GM18873 (cell line): ENCODE results near the gene MCUB.

Source experiments
- ATAC-seq: cut with Tn5 transposase; IDR thresholded peaks from one replicate; pipeline ENCODE4 v1.9.1; 2021; ENCODE audit warnings: mild to moderate bottlenecking, moderate library complexity, moderate number of reproducible peaks; ENCODE audit not compliant: unreplicated experiment, low FRiP score

MCUB gene

GRCh38 chr4:109622626-109623025 lies 62.6 kb downstream of the MCUB start:
- ATAC-seq = no peak

GRCh38 chr4:109624536-109624935 lies 64.5 kb downstream of the MCUB start:
- ATAC-seq = no peak

- ATAC-seq = no peak
Observed at GRCh38 chr4:109627361-109627760, 67.3 kb downstream of the MCUB start.

- no peak for ATAC-seq
Observed at GRCh38 chr4:109629775-109630174, 69.7 kb downstream of the MCUB start.

DNA sequence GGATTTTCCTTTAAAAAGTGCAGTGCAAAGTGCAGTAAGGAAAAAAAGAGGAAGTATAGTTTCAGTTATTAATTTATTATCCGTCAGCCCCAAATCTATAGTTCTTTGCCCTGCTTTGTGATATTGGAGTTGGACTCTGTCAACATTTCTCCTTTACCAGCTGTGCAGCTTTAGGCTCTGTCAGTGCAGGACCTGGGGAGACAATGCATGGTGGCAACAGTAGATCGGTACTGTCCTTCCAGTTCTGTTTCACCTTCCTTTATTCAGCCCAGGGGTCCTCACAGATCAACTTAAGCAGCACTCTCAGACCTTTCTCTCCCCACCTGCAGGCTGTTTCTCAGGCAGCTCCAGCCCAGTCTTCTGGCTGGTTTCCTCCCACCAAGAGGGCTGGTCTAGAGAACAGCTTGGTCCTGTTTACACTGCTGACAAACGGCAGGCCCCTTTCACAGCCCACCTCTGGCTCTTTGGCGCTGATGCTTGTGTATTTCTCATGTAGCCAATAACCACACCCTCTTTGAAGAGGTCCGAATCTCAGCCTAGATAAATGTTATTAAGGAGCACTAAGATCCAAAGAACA lies 71.6 kb downstream of the MCUB start:
- ATAC-seq = no peak

DNA sequence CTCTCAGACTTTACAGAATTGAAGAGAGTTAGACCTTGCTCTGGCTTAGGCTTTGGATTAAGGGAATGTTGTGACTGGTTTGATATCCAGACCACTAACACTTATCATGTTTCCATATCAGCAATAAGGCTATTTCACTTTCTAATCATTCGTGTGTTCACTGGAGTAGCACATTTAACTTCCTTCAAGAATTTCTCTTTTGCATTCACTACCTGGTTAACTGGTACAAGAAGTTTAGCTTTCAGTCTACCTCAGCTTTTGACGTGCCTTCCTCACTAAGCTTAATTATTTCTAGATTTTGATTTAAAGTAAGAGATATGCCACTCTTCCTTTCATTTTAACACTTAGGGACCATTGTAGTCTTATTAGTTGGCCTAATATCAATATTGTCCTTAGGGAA lies 80.6 kb downstream of the MCUB start:
- no peak for ATAC-seq

GRCh38 chr4:109645874-109646710 lies 86.0 kb downstream of the MCUB start:
- ATAC-seq = no peak

DNA sequence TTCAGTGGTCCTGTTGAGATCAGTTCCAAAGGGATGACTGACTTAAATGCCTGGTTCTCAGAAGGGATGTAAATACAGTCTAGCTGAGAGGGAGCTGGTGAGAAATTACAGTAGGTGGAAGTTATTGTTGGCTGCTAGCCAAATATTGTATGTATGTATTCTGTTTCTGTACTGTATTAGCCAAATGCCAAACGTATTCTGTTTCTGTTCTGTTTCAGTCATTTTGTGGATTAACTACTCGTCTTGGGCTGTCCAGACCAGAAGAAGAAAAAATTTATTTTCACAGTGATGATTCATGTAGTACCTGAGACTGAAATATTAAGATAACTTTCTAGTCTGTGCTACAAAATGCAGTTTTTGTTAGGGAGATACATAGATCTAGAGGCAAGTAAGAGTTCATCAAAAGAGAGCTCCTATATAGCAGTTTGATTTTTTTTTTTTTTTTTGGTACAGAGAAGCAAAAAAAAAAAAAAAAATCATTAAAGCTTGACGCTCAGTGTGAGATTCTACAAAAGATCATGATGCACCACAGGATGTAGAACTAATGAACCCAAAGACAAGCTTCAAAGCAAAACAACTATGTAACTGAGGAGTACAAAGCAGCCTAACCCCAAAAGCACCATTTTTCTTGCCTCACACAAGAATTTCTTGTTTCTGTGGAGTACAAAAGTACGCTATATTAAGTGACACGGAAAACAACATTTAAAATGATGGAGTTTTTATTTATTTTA lies 88.4 kb downstream of the MCUB start:
- ATAC-seq = no peak

- no peak for ATAC-seq
Observed at GRCh38 chr4:109648997-109649575, 89.0 kb downstream of the MCUB start.

DNA sequence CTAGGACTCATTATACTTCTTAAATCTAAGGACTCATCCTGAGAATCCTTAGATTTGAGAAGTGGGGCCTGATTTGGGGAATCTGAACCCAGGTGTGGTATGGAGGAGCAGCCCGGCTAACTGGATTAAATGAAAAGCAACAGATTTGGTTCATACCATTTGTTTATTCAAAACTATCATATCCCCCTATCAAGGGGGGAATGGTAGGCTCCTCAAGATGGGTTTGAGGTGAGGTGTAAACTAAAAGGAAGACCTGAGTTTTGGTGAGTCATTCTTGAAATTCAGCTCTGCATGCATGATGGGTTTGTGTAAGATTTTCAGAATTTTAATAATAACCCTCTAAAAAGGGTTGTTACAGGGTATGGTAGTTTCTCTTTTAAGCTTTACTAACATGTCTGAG lies 89.8 kb downstream of the MCUB start:
- ATAC-seq = peak; percentile 86

GRCh38 chr4:109655396-109655795 lies 95.3 kb downstream of the MCUB start:
- no peak for ATAC-seq

- ATAC-seq = no peak
Observed at GRCh38 chr4:109657854-109658418, 97.9 kb downstream of the MCUB start.

- no peak for ATAC-seq
Observed at GRCh38 chr4:109658871-109659410, 98.9 kb downstream of the MCUB start.

- ATAC-seq = no peak
Observed at GRCh38 chr4:109662116-109662515, 102.1 kb downstream of the MCUB start.

- ATAC-seq = no peak
Observed at GRCh38 chr4:109662771-109663170, 102.7 kb downstream of the MCUB start.

- no peak for ATAC-seq
Observed at GRCh38 chr4:109665783-109666485, 105.9 kb downstream of the MCUB start.

DNA sequence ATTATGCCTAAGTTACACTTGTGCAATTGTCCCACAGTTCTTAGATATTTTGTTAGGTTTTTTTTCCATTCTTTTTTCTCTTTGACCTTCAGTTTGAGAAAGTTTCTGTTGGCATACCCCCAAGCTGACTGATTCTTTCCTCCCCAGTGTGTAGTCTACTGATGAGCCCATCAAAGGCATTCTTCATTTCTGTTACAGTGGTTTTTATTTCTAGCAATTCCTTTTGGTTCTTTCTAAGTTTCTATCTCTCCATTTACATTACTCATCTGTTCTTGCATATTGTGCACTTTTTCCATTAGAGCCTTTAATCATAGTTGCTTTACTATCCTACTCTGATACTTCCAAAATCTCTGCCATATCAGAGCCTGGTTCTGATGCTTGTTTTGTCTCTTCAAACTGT lies 111.3 kb downstream of the MCUB start:
- no peak for ATAC-seq

DNA sequence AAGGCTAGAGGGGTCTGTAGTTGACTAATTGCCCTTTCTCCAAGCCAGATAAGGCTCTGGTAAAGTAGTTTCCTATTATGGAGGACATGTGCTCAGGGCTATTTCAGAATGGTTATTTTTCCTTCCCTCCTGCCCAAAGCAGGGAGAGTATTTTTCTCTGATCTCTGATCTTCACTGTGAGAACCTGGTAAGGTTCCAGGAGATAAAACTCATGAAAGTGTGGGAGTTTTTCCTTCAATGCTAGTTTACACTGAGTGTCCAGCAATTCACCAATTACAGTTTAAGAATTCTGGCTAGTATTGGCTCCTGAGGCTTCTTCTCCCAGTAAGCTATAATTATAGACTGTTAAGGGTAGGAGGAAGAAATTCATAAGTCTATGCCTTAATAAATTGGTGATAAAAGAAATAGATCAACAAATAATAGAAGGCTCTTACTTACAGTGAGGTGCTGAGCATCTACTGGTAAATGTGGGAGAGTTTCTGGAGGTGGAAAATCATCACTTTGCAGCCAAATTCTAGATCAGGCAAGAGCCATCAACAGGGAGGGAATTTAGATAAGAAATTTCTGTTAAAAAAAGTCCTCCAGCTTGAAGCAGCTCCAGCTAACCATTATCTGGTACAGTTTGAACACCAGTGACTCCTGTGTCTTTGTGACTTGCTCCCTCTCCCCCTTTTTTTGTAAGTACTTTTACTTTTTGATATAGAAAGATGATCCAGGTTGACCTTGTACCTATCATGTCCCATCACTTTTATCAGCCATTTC lies 112.3 kb downstream of the MCUB start:
- no peak for ATAC-seq

DNA sequence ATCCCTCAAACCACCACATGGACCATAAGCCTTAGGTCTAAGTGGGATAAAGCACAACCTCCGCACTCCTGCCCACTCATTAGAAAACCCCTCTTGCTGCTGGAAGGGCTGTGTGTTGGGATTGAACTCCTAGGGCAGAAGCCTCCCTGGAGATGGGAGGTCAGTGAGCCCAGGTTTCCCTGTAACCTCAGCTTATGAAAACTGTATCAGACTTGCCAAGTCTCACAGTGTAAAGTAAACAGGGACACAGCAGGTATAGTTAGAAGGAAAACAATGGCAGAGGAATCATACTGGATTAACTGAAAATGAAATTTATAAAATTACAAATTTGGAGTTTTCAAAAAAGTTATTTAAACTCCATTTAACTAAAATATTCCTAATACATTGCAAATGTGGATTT lies 113.3 kb downstream of the MCUB start:
- no peak for ATAC-seq
